Neural cell (in vitro differentiated cells): ENCODE results near the gene PLPPR4. TPM values are rescaled to one million over a fixed set of nuclear protein-coding genes. Genes with fewer than 3 reads are reported as not detected.

Source experiments
- H2AFZ ChIP-seq: fragments of 200-600, 300-800 bp; sonication (generic), shearing (Covaris generic); 2 replicates; pipeline ENCODE4 v1.6.0; 2014; ENCODE audit warnings: low read depth, mild to moderate bottlenecking, antibody characterized with exemption, low read length, moderate library complexity
- H3F3A ChIP-seq: fragments of 200-600 bp; shearing (Covaris generic); 2 replicates; pipeline ENCODE4 v1.6.1; 2016; ENCODE audit warnings: mild to moderate bottlenecking, moderate library complexity, mixed read lengths, antibody characterized with exemption, low read length; ENCODE audit not compliant: insufficient read depth, poor library complexity, severe bottlenecking
- H3K27ac ChIP-seq: fragments of 200-600, 300-800 bp; sonication (generic), shearing (Covaris generic); 2 replicates; pipeline ENCODE4 v1.5.1; 2014; ENCODE audit warnings: mild to moderate bottlenecking, low read length, moderate library complexity
- H3K27me3 ChIP-seq: fragments of 300-800, 200-600 bp; sonication (generic), shearing (Covaris generic); 2 replicates; pipeline ENCODE4 v1.6.0; 2014; ENCODE audit warnings: mild to moderate bottlenecking, low read depth, low read length, moderate library complexity; ENCODE audit not compliant: insufficient read depth
- H3K36me3 ChIP-seq: fragments of 300-800, 200-600 bp; sonication (generic), shearing (Covaris generic); 2 replicates; pipeline ENCODE4 v1.5.1; 2014; ENCODE audit warnings: mild to moderate bottlenecking, antibody characterized with exemption, low read length, moderate library complexity; ENCODE audit not compliant: insufficient read depth
- H3K4me2 ChIP-seq: fragments of 300-800, 200-600 bp; sonication (generic), shearing (Covaris generic); 2 replicates; pipeline ENCODE4 v1.6.0; 2014; ENCODE audit warnings: mild to moderate bottlenecking, low read length
- H3K4me3 ChIP-seq: fragments of 300-800, 200-600 bp; sonication (generic), shearing (Covaris generic); 2 replicates; pipeline ENCODE4 v1.5.1; 2014; ENCODE audit warnings: mild to moderate bottlenecking, low read length, moderate library complexity
- H3K79me2 ChIP-seq: fragments of 200-600 bp; shearing (Covaris generic); replicated peaks from 2 replicates; pipeline ENCODE4 v1.6.0; 2014; ENCODE audit warnings: mild to moderate bottlenecking, low read length, moderate library complexity; ENCODE audit not compliant: insufficient read depth
- H3K9ac ChIP-seq: fragments of 300-800, 200-600 bp; sonication (generic), shearing (Covaris generic); 2 replicates; pipeline ENCODE4 v1.6.1; 2016; ENCODE audit warnings: mild to moderate bottlenecking, low read length, mixed read lengths
- H3K9me2 ChIP-seq: fragments of 200-600 bp; shearing (Covaris generic); 2 replicates; pipeline ENCODE4 v1.6.1; 2016; ENCODE audit warnings: mild to moderate bottlenecking, low read length, mixed read lengths; ENCODE audit not compliant: insufficient read depth
- H3K9me3 ChIP-seq: fragments of 200-600, 300-800 bp; sonication (generic), shearing (Covaris generic); 2 replicates; pipeline ENCODE4 v1.6.1; 2016; ENCODE audit warnings: mild to moderate bottlenecking, mixed run types, low read length, moderate library complexity, mixed read lengths
- H4K20me1 ChIP-seq: fragments of 200-600 bp; shearing (Covaris generic); 2 replicates; pipeline ENCODE4 v1.6.1; 2016; ENCODE audit warnings: mild to moderate bottlenecking, mixed run types; ENCODE audit not compliant: insufficient read depth
- EP300 ChIP-seq: fragments of 450-650 bp; conservative IDR thresholded peaks from 2 replicates; pipeline ENCODE4 v1.6.1; 2014; ENCODE audit warnings: antibody characterized with exemption, mild to moderate bottlenecking, moderate library complexity; ENCODE audit not compliant: poor library complexity, severe bottlenecking
- EZH2 ChIP-seq: fragments of 200-600, 300-800 bp; shearing (Covaris generic), sonication (generic); IDR thresholded peaks from 2 replicates; pipeline ENCODE4 v1.6.1; 2014; ENCODE audit warnings: antibody characterized with exemption, low read length, borderline replicate concordance, mild to moderate bottlenecking; ENCODE audit not compliant: insufficient read depth, poor library complexity, severe bottlenecking
- MXI1 ChIP-seq: fragments of 450-650 bp; conservative IDR thresholded peaks from 2 replicates; pipeline ENCODE4 v1.6.1; 2014; ENCODE audit warnings: antibody characterized with exemption, mild to moderate bottlenecking; ENCODE audit not compliant: poor library complexity, severe bottlenecking
- POLR2AphosphoS5 ChIP-seq: IDR thresholded peaks from 2 replicates; pipeline ENCODE4 v1.6.1; 2012
- RAD21 ChIP-seq: fragments of 450-650 bp; conservative IDR thresholded peaks from 2 replicates; pipeline ENCODE4 v1.6.1; 2014; ENCODE audit warnings: antibody characterized with exemption, mild to moderate bottlenecking, moderate library complexity
- SMC3 ChIP-seq: fragments of 450-650 bp; conservative IDR thresholded peaks from 2 replicates; pipeline ENCODE4 v1.6.1; 2014; ENCODE audit warnings: antibody characterized with exemption, mild to moderate bottlenecking, moderate library complexity; ENCODE audit not compliant: poor library complexity
- TAF1 ChIP-seq: IDR thresholded peaks from 2 replicates; pipeline ENCODE4 v1.6.1; 2012; ENCODE audit warnings: low read depth
- polyA plus RNA-seq: library from polyadenylated mRNA; depleted of rRNA; stranded (reverse); fragments of >200 nt; gene quantifications from 2 replicates; pipeline ENCODE4 v1.2.3, GENCODE V29; 2014
- TF ChIP-seq, protein P1 (sequence below): IDR thresholded peaks from 2 replicates; pipeline ENCODE4 v1.6.1; 2012; ENCODE audit warnings: borderline replicate concordance
- TF ChIP-seq, protein P2 (sequence below): fragments of 450-650 bp; IDR thresholded peaks from 2 replicates; pipeline ENCODE4 v1.5.1; 2014; ENCODE audit warnings: antibody characterized with exemption, mild to moderate bottlenecking, moderate library complexity; ENCODE audit not compliant: poor library complexity, severe bottlenecking

The PLPPR4 gene
- polyA plus RNA-seq, 1 donor from 2014 or later, result 36.8 TPM

DNA sequence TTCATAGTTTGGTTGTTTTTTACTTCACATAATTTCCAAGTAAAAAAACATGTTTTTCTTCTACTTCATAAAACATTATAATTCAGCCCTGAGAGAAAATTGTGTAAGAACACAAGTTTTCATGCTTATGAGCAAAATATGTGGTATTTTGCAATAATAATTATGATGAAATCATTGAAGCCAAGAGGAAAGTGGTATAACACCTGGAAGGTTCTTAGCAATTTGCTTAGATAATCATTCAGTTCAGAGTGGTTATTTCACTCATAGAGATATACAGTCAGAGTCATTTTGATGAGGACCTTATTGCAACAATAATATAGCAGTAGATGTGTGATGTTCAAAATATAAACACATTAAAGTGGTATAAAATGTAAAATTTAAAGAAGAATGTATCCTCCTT, 94.5 kb downstream of the PLPPR4 start:
- Histone ChIP-seq H3F3A (no peaks in the 10 kb centered on the region), H3K9me2 (no peaks in the 10 kb centered on the region), H3K27ac (no peak overlapping the region), H3K9me3 (no peaks in the 10 kb centered on the region), H2AFZ (no peak overlapping the region), H3K79me2 (no peaks in the 10 kb centered on the region), H3K27me3 (no peaks in the 10 kb centered on the region), H4K20me1 (no peaks in the 10 kb centered on the region), H3K9ac (no peak overlapping the region), H3K4me2 (no peak overlapping the region), H3K36me3 (no peaks in the 10 kb centered on the region), H3K4me3 (no peak overlapping the region)
- TF ChIP-seq MXI1 (no peak), EZH2 (no peak), TAF1 (no peak), RAD21 (no peak), POLR2AphosphoS5 (no peak), SMC3 (no peak), EP300 (no peak)
- TF ChIP-seq, protein P1, sequence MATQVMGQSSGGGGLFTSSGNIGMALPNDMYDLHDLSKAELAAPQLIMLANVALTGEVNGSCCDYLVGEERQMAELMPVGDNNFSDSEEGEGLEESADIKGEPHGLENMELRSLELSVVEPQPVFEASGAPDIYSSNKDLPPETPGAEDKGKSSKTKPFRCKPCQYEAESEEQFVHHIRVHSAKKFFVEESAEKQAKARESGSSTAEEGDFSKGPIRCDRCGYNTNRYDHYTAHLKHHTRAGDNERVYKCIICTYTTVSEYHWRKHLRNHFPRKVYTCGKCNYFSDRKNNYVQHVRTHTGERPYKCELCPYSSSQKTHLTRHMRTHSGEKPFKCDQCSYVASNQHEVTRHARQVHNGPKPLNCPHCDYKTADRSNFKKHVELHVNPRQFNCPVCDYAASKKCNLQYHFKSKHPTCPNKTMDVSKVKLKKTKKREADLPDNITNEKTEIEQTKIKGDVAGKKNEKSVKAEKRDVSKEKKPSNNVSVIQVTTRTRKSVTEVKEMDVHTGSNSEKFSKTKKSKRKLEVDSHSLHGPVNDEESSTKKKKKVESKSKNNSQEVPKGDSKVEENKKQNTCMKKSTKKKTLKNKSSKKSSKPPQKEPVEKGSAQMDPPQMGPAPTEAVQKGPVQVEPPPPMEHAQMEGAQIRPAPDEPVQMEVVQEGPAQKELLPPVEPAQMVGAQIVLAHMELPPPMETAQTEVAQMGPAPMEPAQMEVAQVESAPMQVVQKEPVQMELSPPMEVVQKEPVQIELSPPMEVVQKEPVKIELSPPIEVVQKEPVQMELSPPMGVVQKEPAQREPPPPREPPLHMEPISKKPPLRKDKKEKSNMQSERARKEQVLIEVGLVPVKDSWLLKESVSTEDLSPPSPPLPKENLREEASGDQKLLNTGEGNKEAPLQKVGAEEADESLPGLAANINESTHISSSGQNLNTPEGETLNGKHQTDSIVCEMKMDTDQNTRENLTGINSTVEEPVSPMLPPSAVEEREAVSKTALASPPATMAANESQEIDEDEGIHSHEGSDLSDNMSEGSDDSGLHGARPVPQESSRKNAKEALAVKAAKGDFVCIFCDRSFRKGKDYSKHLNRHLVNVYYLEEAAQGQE, result no peak
- TF ChIP-seq, protein P2, sequence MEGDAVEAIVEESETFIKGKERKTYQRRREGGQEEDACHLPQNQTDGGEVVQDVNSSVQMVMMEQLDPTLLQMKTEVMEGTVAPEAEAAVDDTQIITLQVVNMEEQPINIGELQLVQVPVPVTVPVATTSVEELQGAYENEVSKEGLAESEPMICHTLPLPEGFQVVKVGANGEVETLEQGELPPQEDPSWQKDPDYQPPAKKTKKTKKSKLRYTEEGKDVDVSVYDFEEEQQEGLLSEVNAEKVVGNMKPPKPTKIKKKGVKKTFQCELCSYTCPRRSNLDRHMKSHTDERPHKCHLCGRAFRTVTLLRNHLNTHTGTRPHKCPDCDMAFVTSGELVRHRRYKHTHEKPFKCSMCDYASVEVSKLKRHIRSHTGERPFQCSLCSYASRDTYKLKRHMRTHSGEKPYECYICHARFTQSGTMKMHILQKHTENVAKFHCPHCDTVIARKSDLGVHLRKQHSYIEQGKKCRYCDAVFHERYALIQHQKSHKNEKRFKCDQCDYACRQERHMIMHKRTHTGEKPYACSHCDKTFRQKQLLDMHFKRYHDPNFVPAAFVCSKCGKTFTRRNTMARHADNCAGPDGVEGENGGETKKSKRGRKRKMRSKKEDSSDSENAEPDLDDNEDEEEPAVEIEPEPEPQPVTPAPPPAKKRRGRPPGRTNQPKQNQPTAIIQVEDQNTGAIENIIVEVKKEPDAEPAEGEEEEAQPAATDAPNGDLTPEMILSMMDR, result no peak
